GM12873 (cell line): Measurements from ENCODE around the gene SEZ6L2.

Experiments used
- TF ChIP-seq, protein P1 (sequence below): IDR thresholded peaks from 2 replicates; pipeline ENCODE4 v1.5.1; 2012; ENCODE audit warnings: low read depth, mild to moderate bottlenecking, moderate library complexity, low read length, control low read depth; ENCODE audit not compliant: insufficient read depth; ENCODE audit errors: missing control alignments

Gene SEZ6L2

DNA sequence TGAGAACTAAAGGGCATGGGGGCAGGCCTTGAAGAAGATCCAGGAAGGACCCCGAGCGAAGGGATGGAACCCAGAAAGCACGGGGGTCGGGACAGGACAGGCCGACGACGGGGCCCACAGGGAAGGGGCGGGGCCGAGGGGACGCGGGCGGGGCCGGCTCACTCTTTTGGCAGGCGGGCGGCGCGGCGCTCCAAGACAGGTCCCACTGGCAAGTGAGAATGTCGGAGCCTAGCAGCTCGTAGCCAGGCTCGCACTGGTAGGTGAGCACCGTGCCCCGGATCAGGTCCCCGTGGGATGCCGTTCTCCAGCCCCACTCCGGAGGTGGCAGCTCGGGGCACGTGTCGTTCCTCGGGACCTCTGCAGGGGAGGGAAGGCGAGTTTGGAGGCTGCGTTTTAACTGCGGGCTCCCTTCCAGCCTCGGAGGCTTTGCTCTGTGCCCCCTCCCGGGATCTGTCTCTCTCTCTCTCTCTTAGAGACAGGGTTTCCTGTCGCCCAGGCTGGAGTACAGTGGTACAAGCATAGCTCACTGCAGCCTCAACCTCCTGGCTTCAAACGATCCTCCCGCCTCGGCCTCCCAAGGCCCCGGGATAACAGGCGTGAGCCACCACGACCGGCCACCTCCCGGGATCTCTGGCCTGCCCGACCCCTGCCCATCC is 22.6 kb downstream of the SEZ6L2 start:
- TF ChIP-seq, protein P1, sequence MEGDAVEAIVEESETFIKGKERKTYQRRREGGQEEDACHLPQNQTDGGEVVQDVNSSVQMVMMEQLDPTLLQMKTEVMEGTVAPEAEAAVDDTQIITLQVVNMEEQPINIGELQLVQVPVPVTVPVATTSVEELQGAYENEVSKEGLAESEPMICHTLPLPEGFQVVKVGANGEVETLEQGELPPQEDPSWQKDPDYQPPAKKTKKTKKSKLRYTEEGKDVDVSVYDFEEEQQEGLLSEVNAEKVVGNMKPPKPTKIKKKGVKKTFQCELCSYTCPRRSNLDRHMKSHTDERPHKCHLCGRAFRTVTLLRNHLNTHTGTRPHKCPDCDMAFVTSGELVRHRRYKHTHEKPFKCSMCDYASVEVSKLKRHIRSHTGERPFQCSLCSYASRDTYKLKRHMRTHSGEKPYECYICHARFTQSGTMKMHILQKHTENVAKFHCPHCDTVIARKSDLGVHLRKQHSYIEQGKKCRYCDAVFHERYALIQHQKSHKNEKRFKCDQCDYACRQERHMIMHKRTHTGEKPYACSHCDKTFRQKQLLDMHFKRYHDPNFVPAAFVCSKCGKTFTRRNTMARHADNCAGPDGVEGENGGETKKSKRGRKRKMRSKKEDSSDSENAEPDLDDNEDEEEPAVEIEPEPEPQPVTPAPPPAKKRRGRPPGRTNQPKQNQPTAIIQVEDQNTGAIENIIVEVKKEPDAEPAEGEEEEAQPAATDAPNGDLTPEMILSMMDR, result no peak

DNA sequence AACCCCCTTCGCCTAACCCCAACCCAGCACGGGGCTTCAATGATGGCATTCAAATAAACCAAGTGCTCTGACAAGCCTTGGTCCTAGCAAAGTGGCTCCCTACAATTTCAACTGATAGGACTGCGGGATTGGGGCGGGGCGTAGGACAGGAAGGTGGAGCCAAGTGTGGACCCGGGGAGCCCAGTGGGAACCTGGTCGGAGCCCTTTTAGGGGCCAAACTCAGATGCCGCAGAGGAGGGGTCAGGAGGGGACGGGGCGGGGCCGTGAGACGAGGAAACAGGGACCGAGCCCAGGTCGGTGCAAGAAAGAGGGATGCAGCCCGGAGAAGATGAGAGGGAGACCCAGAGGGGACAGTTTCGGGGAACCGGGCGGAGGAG is 23.1 kb downstream of the SEZ6L2 start:
- TF ChIP-seq, protein P1, result no peak

DNA sequence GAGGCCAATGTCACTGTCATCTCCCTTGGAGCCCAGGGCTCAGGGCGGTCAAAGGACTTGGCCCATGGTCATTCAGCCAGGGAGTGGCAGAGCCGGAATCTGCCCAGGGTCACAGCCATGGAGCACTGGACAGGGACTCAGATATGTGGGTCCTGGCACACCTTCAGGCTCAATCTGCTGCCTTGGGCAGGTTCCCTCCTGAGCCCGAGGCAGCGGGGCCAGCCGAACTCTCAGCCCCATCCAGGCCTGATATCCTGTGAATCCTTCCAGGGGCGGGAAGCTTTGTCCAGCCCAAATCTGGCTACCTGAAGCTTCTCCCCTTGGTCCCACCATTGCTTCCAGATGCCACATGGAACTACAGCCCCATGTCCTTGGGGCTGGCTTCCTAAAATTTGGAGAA is 24.1 kb downstream of the SEZ6L2 start:
- TF ChIP-seq, protein P1, result no peak

DNA sequence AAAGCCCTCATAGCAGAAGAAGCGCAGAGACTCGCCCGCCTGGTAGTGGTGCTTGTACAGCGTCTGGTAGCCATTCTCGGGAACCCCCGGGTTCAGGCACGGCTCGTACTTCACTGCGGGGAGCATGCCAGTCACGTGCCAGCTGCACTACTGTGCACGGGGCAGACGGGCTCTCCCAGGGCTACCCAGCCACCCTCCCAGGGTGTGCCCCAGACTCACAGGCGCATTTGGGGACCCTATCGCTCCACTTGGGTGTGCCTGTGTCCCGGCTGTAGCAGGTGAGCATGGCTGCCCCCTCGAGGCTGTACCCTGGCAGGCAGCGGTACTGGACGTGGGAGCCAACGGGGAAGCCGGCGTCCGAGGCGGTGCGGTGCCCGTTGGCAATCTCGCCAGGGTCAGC is 26.0 kb downstream of the SEZ6L2 start:
- TF ChIP-seq, protein P1, result no peak

DNA sequence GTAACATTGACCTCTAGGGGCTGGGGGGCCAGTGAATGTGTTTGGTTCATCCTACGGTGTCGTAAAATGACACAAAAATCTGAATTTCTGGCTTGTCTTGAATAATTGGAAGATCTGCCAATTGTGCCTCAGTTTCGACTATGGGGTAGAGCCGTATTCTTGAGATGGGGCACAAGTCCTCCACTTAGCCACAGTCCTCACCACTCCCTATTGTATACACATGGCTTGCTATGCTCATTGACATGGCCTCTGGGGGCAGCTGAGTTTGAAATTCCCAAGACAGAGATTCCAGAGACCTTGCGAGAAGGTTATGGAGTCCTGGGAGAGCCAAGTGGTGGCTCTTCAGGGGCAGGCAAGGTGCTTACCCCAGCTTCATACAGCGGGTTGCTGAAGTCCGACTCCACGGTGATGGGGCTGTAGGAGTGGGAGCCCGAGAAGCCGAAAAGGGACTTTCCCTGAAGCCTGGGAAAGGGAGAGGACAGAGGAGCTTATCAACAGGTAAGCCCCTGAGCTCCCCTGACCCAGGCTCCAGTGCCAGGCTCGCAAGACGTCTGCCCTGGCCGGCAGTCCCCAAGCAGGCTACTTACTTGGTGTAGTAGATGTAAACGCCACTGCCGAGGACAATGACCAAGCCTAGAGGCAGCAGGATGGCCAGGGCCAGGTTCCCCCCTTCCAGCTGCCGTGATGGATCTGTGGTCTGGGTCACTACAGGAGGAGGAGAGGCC is 27.4 kb downstream of the SEZ6L2 start:
- TF ChIP-seq, protein P1, result no peak

- TF ChIP-seq, protein P1, result no peak
These were observed 30.8 kb downstream of the SEZ6L2 start for GRCh38 chr16:29868396-29869009.

DNA sequence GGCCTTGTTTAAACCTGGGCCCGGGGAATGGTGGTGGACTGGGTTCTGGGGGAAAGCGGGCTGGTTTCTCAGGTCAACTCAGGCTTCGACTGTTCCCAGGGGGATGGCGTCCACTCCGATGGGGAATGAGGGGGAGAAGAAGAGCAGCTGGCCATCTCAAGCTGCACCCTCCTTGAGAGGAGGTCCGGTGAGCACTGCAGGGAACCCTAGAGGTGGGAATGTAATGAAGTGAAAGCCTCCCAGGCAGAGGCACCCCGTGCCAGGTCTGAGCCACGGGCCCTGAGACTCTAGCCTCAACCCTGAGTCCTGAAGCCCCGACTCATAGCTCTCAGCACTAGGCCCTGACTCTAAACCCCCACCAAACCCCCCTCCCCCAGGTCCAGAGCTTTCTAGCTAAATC is 35.1 kb downstream of the SEZ6L2 start:
- TF ChIP-seq, protein P1, result no peak
